SK-N-SH (cell line): ENCODE measurements around the gene CCDC160. TPM values are rescaled to one million over a fixed set of nuclear protein-coding genes. Genes with fewer than 3 reads are reported as not detected.

Source experiments
- CTCF ChIA-PET: fragments of 300-600, 350-600 bp; formaldehyde crosslinking; extraction: SDS; loops from one replicate; lab custom pipeline; 2021; lab: Yijun Ruan, JAX
- POLR2A ChIA-PET: fragments of 350-600 bp; sonication (Branson Sonifier 250); formaldehyde crosslinking; extraction: SDS; loops from one replicate; lab custom pipeline; 2020; ENCODE audit warnings: antibody characterized with exemption, inconsistent platforms; lab: Yijun Ruan, JAX
- DNase-seq: peaks from one replicate; pipeline ENCODE4 v3.0.0; 2012
- H2AFZ ChIP-seq: fragments of 200-600 bp; sonication (generic); 2 replicates; pipeline ENCODE4 v1.8.1; 2016; ENCODE audit warnings: antibody characterized with exemption, mild to moderate bottlenecking, low read depth
- H3F3A ChIP-seq: fragments of 200-600 bp; sonication (generic); replicated peaks from 2 replicates; pipeline ENCODE3; 2016; ENCODE audit warnings: antibody characterized with exemption, mild to moderate bottlenecking; ENCODE audit not compliant: insufficient read depth
- H3K27ac ChIP-seq, 2 experiments: fragments of 200-500 bp in 1 of 2; fragments of 200-600 bp in 1 of 2; sonication (Bioruptor generic) in 1 of 2; sonication (generic), shearing (Covaris generic) in 1 of 2; 2 replicates each; pipeline versions ENCODE4 v1.5.1 to v1.6.1; 2014 to 2016; ENCODE audit warnings: low read depth in 2 of 2, inconsistent platforms in 1 of 2, low read length in 1 of 2, mild to moderate bottlenecking in 1 of 2, mixed read lengths in 1 of 2
- H3K27me3 ChIP-seq: fragments of 200-600 bp; sonication (generic), shearing (Covaris generic); 2 replicates; pipeline ENCODE4 v1.6.1; 2016; ENCODE audit warnings: mixed run types; ENCODE audit not compliant: insufficient read depth
- H3K36me3 ChIP-seq, 2 experiments: fragments of 200-500 bp in 1 of 2; fragments of 200-600 bp in 1 of 2; sonication (Bioruptor generic) in 1 of 2; sonication (generic) in 1 of 2; replicated peaks in 1 of 2; 2 replicates each; pipeline versions ENCODE3 to v1.5.1; 2014 to 2016; ENCODE audit warnings: low read length in 1 of 2, mild to moderate bottlenecking in 1 of 2; ENCODE audit not compliant: insufficient read depth in 2 of 2, control insufficient read depth in 1 of 2
- H3K4me1 ChIP-seq, 2 experiments: fragments of 200-500 bp in 1 of 2; fragments of 200-600 bp in 1 of 2; sonication (Bioruptor generic) in 1 of 2; sonication (generic), shearing (Covaris generic) in 1 of 2; 2 replicates each; pipeline versions ENCODE4 v1.5.1 to v1.6.1; 2014 to 2016; ENCODE audit warnings: low read depth in 1 of 2, low read length in 1 of 2, mixed run types in 1 of 2; ENCODE audit not compliant: insufficient read depth in 2 of 2, control insufficient read depth in 1 of 2
- H3K4me2 ChIP-seq: fragments of 200-600 bp; sonication (generic), shearing (Covaris generic); 2 replicates; pipeline ENCODE4 v1.6.1; 2017; ENCODE audit warnings: mixed run types
- H3K4me3 ChIP-seq, 2 experiments: fragments of 200-500 bp in 1 of 2; fragments of 200-600 bp in 1 of 2; sonication (Bioruptor generic) in 1 of 2; sonication (generic), shearing (Covaris generic) in 1 of 2; 2 replicates each; pipeline versions ENCODE4 v1.5.1 to v1.8.1; 2014 to 2016; ENCODE audit warnings: low read depth in 2 of 2, inconsistent platforms in 1 of 2, low read length in 1 of 2, mild to moderate bottlenecking in 1 of 2, mixed read lengths in 1 of 2, moderate library complexity in 1 of 2
- H3K79me2 ChIP-seq: fragments of 200-600 bp; sonication (generic); 2 replicates; pipeline ENCODE4 v1.8.1; 2017; ENCODE audit warnings: mild to moderate bottlenecking; ENCODE audit not compliant: insufficient read depth
- H3K9ac ChIP-seq: fragments of 200-600 bp; sonication (generic); 2 replicates; pipeline ENCODE4 v1.6.1; 2017; ENCODE audit warnings: mixed run types
- H3K9me2 ChIP-seq: fragments of 200-600 bp; sonication (generic); 2 replicates; pipeline ENCODE4 v1.6.1; 2017; ENCODE audit warnings: mixed run types
- H3K9me3 ChIP-seq: fragments of 200-600 bp; sonication (generic); 2 replicates; pipeline ENCODE4 v1.6.1; 2017; ENCODE audit warnings: mixed run types, mild to moderate bottlenecking, moderate library complexity
- H4K20me1 ChIP-seq: fragments of 200-600 bp; sonication (generic); 2 replicates; pipeline ENCODE4 v1.6.1; 2017; ENCODE audit warnings: mild to moderate bottlenecking, mixed run types; ENCODE audit not compliant: insufficient read depth
- CHD2 ChIP-seq: fragments of 150-350 bp; IDR thresholded peaks from 2 replicates; pipeline ENCODE4 v1.6.1; 2018; ENCODE audit warnings: low read length; ENCODE audit not compliant: partially characterized antibody
- CTCF ChIP-seq: fragments of 200-600 bp; sonication (generic); IDR thresholded peaks from 2 replicates; pipeline ENCODE4 v1.6.1; 2017; ENCODE audit warnings: antibody characterized with exemption, mild to moderate bottlenecking, moderate library complexity
- ELF1 ChIP-seq: IDR thresholded peaks from 2 replicates; pipeline ENCODE4 v1.4.0; 2012
- EZH2phosphoT487 ChIP-seq: fragments of 200-600 bp; sonication (generic); IDR thresholded peaks from 2 replicates; pipeline ENCODE4 v1.6.1; 2017; ENCODE audit warnings: low read depth, mixed run types, mild to moderate bottlenecking, antibody characterized with exemption, moderate library complexity, borderline replicate concordance
- FOSL2 ChIP-seq: IDR thresholded peaks from 2 replicates; pipeline ENCODE4 v1.4.0; 2012; ENCODE audit warnings: low read depth, mild to moderate bottlenecking, moderate library complexity, borderline replicate concordance
- GABPA ChIP-seq: IDR thresholded peaks from 2 replicates; pipeline ENCODE4 v1.4.0; 2012; ENCODE audit warnings: low read depth, mild to moderate bottlenecking
- MEF2A ChIP-seq: IDR thresholded peaks from 2 replicates; pipeline ENCODE4 v1.4.0; 2012; ENCODE audit warnings: low read depth, borderline replicate concordance
- MXI1 ChIP-seq: IDR thresholded peaks from 2 replicates; pipeline ENCODE4 v1.6.1; 2012; ENCODE audit warnings: mild to moderate bottlenecking, low read depth, low read length, improper control_type of control experiment
- RCOR1 ChIP-seq: fragments of 150-350 bp; IDR thresholded peaks from 2 replicates; pipeline ENCODE4 v1.6.1; 2017; ENCODE audit warnings: antibody characterized with exemption, low read length
- REST ChIP-seq: IDR thresholded peaks from 2 replicates; pipeline ENCODE4 v1.6.1; 2012; ENCODE audit warnings: mild to moderate bottlenecking, low read depth, low read length, moderate library complexity
- TAF1 ChIP-seq: IDR thresholded peaks from 2 replicates; pipeline ENCODE4 v1.6.1; 2012; ENCODE audit warnings: low read depth, mild to moderate bottlenecking, low read length, moderate library complexity, borderline replicate concordance
- USF1 ChIP-seq: IDR thresholded peaks from 2 replicates; pipeline ENCODE4 v1.4.0; 2012; ENCODE audit warnings: low read depth, borderline replicate concordance
- polyA plus RNA-seq, 3 experiments: library from polyadenylated mRNA; depleted of rRNA; stranded (reverse); fragments of >200 nt; gene quantifications; 2 replicates each; pipeline ENCODE4 v1.2.3, GENCODE V29; 2012

CCDC160 gene
- polyA plus RNA-seq, 1 of the 3 experiments (the other 2 are of a cell fraction) = not detected

- TF ChIP-seq REST = no peak
- no peak for TF ChIP-seq MXI1
- TF ChIP-seq ELF1 = no peak
- TF ChIP-seq FOSL2 = no peak
Observed at GRCh38 chrX:134247492-134247891, 10.5 kb downstream of the CCDC160 start (continued).

GRCh38 chrX:134249241-134249640, 12.3 kb downstream of the CCDC160 start:
- no peak overlapping the region for H2AFZ ChIP-seq

More at GRCh38 chrX:134249241-134249640, 12.3 kb downstream of the CCDC160 start:
- Histone ChIP-seq H3K79me2 (no peaks in the 10 kb centered on the region), H3K36me3 (no peaks in the 10 kb centered on the region), H3K9me2 (no peaks in the 10 kb centered on the region; the same call in 1 of the 2 replicates), H4K20me1 (no peaks in the 10 kb centered on the region), H3K4me3 (no peak overlapping the region), H3K27me3 (peaks cover 7% of the 10 kb centered on the region; the same call in 1 of the 2 replicates), H3K9me3 (no peaks in the 10 kb centered on the region), H3K9ac (no peak overlapping the region), H3K4me1 (peaks cover 0 to 2% of the 10 kb centered on the region in 2 experiments; a peak in 1 of 4 replicates), H3F3A (no peaks in the 10 kb centered on the region), H3K27ac (no peak overlapping the region), H3K4me2 (no peak overlapping the region)
- ChIA-PET POLR2A (no interaction called here), CTCF (no interaction called here)
- TF ChIP-seq RCOR1 = no peak
- no peak for TF ChIP-seq CTCF
- TF ChIP-seq MEF2A = no peak
- no peak for TF ChIP-seq CHD2
- TF ChIP-seq EZH2phosphoT487 = no peak
- no peak for TF ChIP-seq MXI1
- TF ChIP-seq ELF1 = no peak
- TF ChIP-seq TAF1 = no peak
- no peak for TF ChIP-seq GABPA
- no peak for TF ChIP-seq USF1
- no peak for DNase-seq
